K562 (cell line): ENCODE results near the gene FCHO2. TPM values are rescaled to one million over a fixed set of nuclear protein-coding genes. Genes with fewer than 3 reads are reported as not detected.

ENCODE experiments used
- ATAC-seq: fragments of 200-7000 bp; cut with Tn5 transposase; 3 replicates; pipeline ENCODE4 v1.9.1; 2020; ENCODE audit warnings: moderate library complexity
- BruUV-seq: library from RNA; stranded (reverse); fragments of 400-500 nt; replicated peaks from 2 replicates; lab custom pipeline; 2021; lab: Mats Ljungman, UMichigan
- CTCF ChIA-PET: fragments of 300-600 bp; formaldehyde crosslinking; extraction: SDS; loops from one replicate; lab custom pipeline; 2021; ENCODE audit warnings: low intra/inter-chr PET ratio; lab: Yijun Ruan, JAX
- POLR2A ChIA-PET: fragments of 300-600, 350-650 bp; sonication (Branson Sonifier 250); formaldehyde crosslinking; extraction: SDS; loops from one replicate; lab custom pipeline; 2021; ENCODE audit warnings: antibody characterized with exemption, inconsistent platforms; lab: Yijun Ruan, JAX
- DNase-seq, 4 experiments: peaks; one replicate each; pipeline versions ENCODE4 v3.0.0 to v3.0.0-alpha.2; 2011 to 2018; ENCODE audit warnings: low spot score in 3 of 4, mixed read lengths in 3 of 4; ENCODE audit errors: extremely low read depth in 1 of 4
- FAIRE-seq: peaks from 2 replicates; lab custom pipeline; 2011; peaks lifted over from hg19 to GRCh38; lab: Jason Lieb, UNC
- H2AFZ ChIP-seq: 2 replicates; pipeline ENCODE4 v1.6.0; 2011; ENCODE audit warnings: low read depth, low read length, control low read depth, inconsistent platforms
- H3K27ac ChIP-seq: fragments of 200-600 bp; 3 replicates; pipeline ENCODE4 v1.8.0; 2011; ENCODE audit warnings: low read depth, mild to moderate bottlenecking, control low read depth, inconsistent platforms, low read length, moderate library complexity, mixed read lengths; ENCODE audit errors: extremely low read depth
- H3K27me3 ChIP-seq, 2 experiments: fragments of 300-600 bp in 1 of 2; 2 replicates in 1 of 2; 3 replicates in 1 of 2; pipeline versions ENCODE4 v1.6.0 to v1.8.0; 2011; ENCODE audit warnings: inconsistent platforms in 2 of 2, low read length in 2 of 2, mild to moderate bottlenecking in 1 of 2, mixed read lengths in 1 of 2, moderate library complexity in 1 of 2; ENCODE audit not compliant: control insufficient read depth in 2 of 2, insufficient read depth in 2 of 2
- H3K36me3 ChIP-seq: fragments of 300-600 bp; 3 replicates; pipeline ENCODE4 v1.8.0; 2011; ENCODE audit warnings: mild to moderate bottlenecking, low read length, inconsistent platforms; ENCODE audit not compliant: control insufficient read depth, insufficient read depth
- H3K4me1 ChIP-seq, 2 experiments: fragments of 200-600 bp in 1 of 2; replicated peaks in 1 of 2; 2 replicates in 1 of 2; 3 replicates in 1 of 2; pipeline versions ENCODE4 v1.5.1 to v1.8.0; 2011; ENCODE audit warnings: inconsistent platforms in 2 of 2, low read length in 2 of 2, mild to moderate bottlenecking in 1 of 2, mixed read lengths in 1 of 2, moderate library complexity in 1 of 2; ENCODE audit not compliant: control insufficient read depth in 2 of 2, insufficient read depth in 2 of 2
- H3K4me2 ChIP-seq: 2 replicates; pipeline ENCODE4 v1.6.1; 2011; ENCODE audit warnings: low read length, control low read depth, inconsistent platforms, mixed read lengths; ENCODE audit not compliant: insufficient read depth
- H3K4me3 ChIP-seq: fragments of 200-600 bp; sonication (generic), shearing (Covaris generic); 2 replicates; pipeline ENCODE4 v1.5.1; 2016; ENCODE audit warnings: control low read depth, inconsistent platforms
- H3K79me2 ChIP-seq: fragments of 200-600 bp; 3 replicates; pipeline ENCODE4 v1.8.0; 2011; ENCODE audit warnings: low read length, inconsistent platforms; ENCODE audit not compliant: control insufficient read depth, insufficient read depth
- H3K9ac ChIP-seq, 2 experiments: 2 replicates each; pipeline versions ENCODE4 v1.6.0 to v1.6.1; 2011; ENCODE audit warnings: low read depth in 2 of 2, low read length in 2 of 2, control low read depth in 1 of 2, inconsistent platforms in 1 of 2, mild to moderate bottlenecking in 1 of 2, mixed read lengths in 1 of 2; ENCODE audit not compliant: insufficient read depth in 1 of 2
- H3K9me1 ChIP-seq: one replicate; pipeline ENCODE4 v1.6.0; 2011; ENCODE audit warnings: inconsistent platforms, mild to moderate bottlenecking, low read length, moderate library complexity; ENCODE audit not compliant: control insufficient read depth, insufficient read depth
- H3K9me3 ChIP-seq: replicated peaks from 2 replicates; pipeline ENCODE4 v1.5.1; 2011; ENCODE audit warnings: low read depth, low read length, inconsistent platforms; ENCODE audit not compliant: control insufficient read depth, insufficient read depth
- H4K20me1 ChIP-seq: replicated peaks from 2 replicates; pipeline ENCODE4 v1.6.1; 2011; ENCODE audit warnings: low read length, inconsistent platforms, mixed read lengths; ENCODE audit not compliant: control insufficient read depth, insufficient read depth
- CBFA2T3 ChIP-seq: fragments of 450-650 bp; IDR thresholded peaks from 2 replicates; pipeline ENCODE4 v1.6.1; 2017
- HNRNPK ChIP-seq: fragments of 200-400 bp; formaldehyde crosslinking; IDR thresholded peaks from one replicate; pipeline ENCODE4 v1.6.1; 2018; ENCODE audit warnings: mild to moderate bottlenecking, low read depth, low read length; ENCODE audit not compliant: poor library complexity, severe bottlenecking
- JUN ChIP-seq, 2 experiments: sonication (generic) in 1 of 2; formaldehyde crosslinking in 1 of 2; IDR thresholded peaks; 2 replicates each; pipeline versions ENCODE4 v1.6.1 to v1.8.0; 2012 to 2022; ENCODE audit warnings: borderline replicate concordance in 2 of 2, mild to moderate bottlenecking in 2 of 2, improper control_type of control experiment in 1 of 2, low read depth in 1 of 2, low read length in 1 of 2, missing genetic modification reagents in 1 of 2
- MAFK ChIP-seq: IDR thresholded peaks from 2 replicates; pipeline ENCODE4 v1.6.1; 2011; ENCODE audit warnings: low read length, improper control_type of control experiment
- RCOR1 ChIP-seq, 2 experiments: IDR thresholded peaks; 2 replicates each; pipeline ENCODE4 v1.6.1; 2012; ENCODE audit warnings: low read depth in 2 of 2, low read length in 2 of 2, borderline replicate concordance in 1 of 2, improper control_type of control experiment in 1 of 2
- SMAD4 ChIP-seq: fragments of 250-450 bp; sonication (Bioruptor Pico); conservative IDR thresholded peaks from 2 replicates; pipeline ENCODE4 v1.8.0; 2021; ENCODE audit warnings: inconsistent platforms, mild to moderate bottlenecking, moderate library complexity
- SMARCE1 ChIP-seq: fragments of 450-650 bp; IDR thresholded peaks from 2 replicates; pipeline ENCODE4 v1.7.1; 2016; ENCODE audit warnings: mild to moderate bottlenecking
- U2AF2 ChIP-seq: fragments of 200-400 bp; formaldehyde crosslinking; optimal IDR thresholded peaks from 2 replicates; pipeline ENCODE3; 2017; ENCODE audit warnings: low read depth, mild to moderate bottlenecking, low read length
- ZBTB5 ChIP-seq: fragments of 450-650 bp; IDR thresholded peaks from 2 replicates; pipeline ENCODE4 v1.6.1; 2017; ENCODE audit warnings: antibody characterized with exemption
- ZNF695 ChIP-seq: fragments of 450-650 bp; formaldehyde crosslinking; IDR thresholded peaks from 2 replicates; pipeline ENCODE4 v1.4.0; 2020; ENCODE audit warnings: mild to moderate bottlenecking, moderate library complexity
- WGBS: fragments of 100-300 bp; shearing (Covaris generic); methylation state at CpG from one replicate; pipeline ENCODE4 v1.1.6; 2016; ENCODE audit warnings: low coverage, mixed read lengths; ENCODE audit not compliant: insufficient coverage; ENCODE audit errors: missing lambda C conversion rate; 5-methylcytosine and 5-hydroxymethylcytosine counted together
- in situ Hi-C: fragments of 300-500 bp; cut with MboI; formaldehyde crosslinking; loops from 4 replicates; pipeline ENCODE4 v1.15.0; 2018; ENCODE audit warnings: inconsistent platforms, mixed read lengths
- intact Hi-C: fragments of 100-400 bp; cut with micrococcal nuclease; formaldehyde crosslinking; loops from 2 replicates; pipeline ENCODE4 v1.14.2; 2022
- polyA plus RNA-seq, 8 experiments: library from polyadenylated mRNA; depleted of rRNA in 4 of 8; stranded (reverse) in 5 of 8; unstranded in 3 of 8; fragments of >200 nt; fragmentation: Nextera tagmentation in 2 of 8; fragmentation: Illumina TruSeq in 1 of 8; extraction: Ambion mirVana in 2 of 8; extraction: Trizol in 1 of 8; gene quantifications; 2 replicates each; pipeline versions ENCODE4 v1.2.1 to v1.2.3, GENCODE V29; 2011 to 2014; ENCODE audit warnings: inconsistent platforms in 1 of 8, missing spikeins in 1 of 8
- total RNA-seq, 7 experiments: library from RNA; depleted of rRNA in 6 of 7; stranded (reverse); fragments of >200 nt in 6 of 7; fragmentation: Illumina TruSeq in 2 of 7; extraction: Trizol in 2 of 7; gene quantifications; 2 replicates each; pipeline versions ENCODE4 v1.2.1 to v1.2.3, GENCODE V29; 2011 to 2021; ENCODE audit warnings: low replicate concordance in 1 of 7
- TF ChIP-seq, protein P1 (sequence below): fragments of 450-650 bp; conservative IDR thresholded peaks from 2 replicates; pipeline ENCODE4 v1.6.1; 2016; ENCODE audit warnings: missing genetic modification characterization, low read depth, mild to moderate bottlenecking, control low read depth, missing compliant biosample characterization
- TF ChIP-seq, protein P2 (sequence below): fragments of 150-350 bp; conservative IDR thresholded peaks from 2 replicates; pipeline ENCODE4 v1.6.1; 2014; ENCODE audit warnings: low read length
- TF ChIP-seq, protein P3 (sequence below): fragments of 250-450 bp; sonication (Bioruptor Pico); IDR thresholded peaks from 2 replicates; pipeline ENCODE4 v1.8.0; 2021; ENCODE audit warnings: moderate library complexity, mild to moderate bottlenecking, inconsistent platforms

The FCHO2 gene
- total and polyA plus RNA-seq, 9 of the 15 experiments (the other 6 are each of a cell fraction or from before 2014, with no cell fraction given): 4.4 to 13.4 (median 8.3) TPM

- Histone ChIP-seq H2AFZ (no peak overlapping the region), H3K9ac (no peak overlapping the region), H3K27me3 (no peaks in the 10 kb centered on the region), H3K36me3 (peaks cover 11% of the 10 kb centered on the region; the same call in 2 of the 3 replicates), H3K4me2 (no peak overlapping the region), H3K4me3 (no peak overlapping the region), H3K79me2 (no peaks in the 10 kb centered on the region), H4K20me1 (no peaks in the 10 kb centered on the region), H3K9me1 (no peaks in the 10 kb centered on the region), H3K9me3 (no peaks in the 10 kb centered on the region), H3K4me1 (no peaks in the 10 kb centered on the region), H3K27ac (no peak overlapping the region)
- intact Hi-C loops (no loop called here), in situ Hi-C loops (no loop called here)
- POLR2A ChIA-PET: no interaction called here
- BruUV-seq: no TSS peak
- CTCF ChIA-PET: no interaction called here
- no peak for ATAC-seq
- no peak for DNase-seq
- FAIRE-seq: peak; percentile 44
- 94% methylated on average over 4 of the region's 4 CpGs for WGBS
- TF ChIP-seq HNRNPK (no peak), U2AF2 (no peak), SMARCE1 (no peak), CBFA2T3 (no peak), ZBTB5 (no peak), SMAD4 (CRISPR knock-in tag) (no peak), ZNF695 (CRISPR knock-in tag) (no peak), RCOR1 (IDR thresholded peaks at IDR 0.05; ENCODE audit: borderline replicate concordance in 1 of 2, low read depth in 2 of 2, low read length in 2 of 2) (no peak), JUN (IDR thresholded peaks at IDR 0.05; ENCODE audit: borderline replicate concordance, low read depth, low read length) (no peak), JUN (CRISPR knock-in tag; IDR thresholded peaks at IDR 0.05; ENCODE audit: borderline replicate concordance) (no peak), MAFK (peak; percentile 96)
- TF ChIP-seq, protein P1, sequence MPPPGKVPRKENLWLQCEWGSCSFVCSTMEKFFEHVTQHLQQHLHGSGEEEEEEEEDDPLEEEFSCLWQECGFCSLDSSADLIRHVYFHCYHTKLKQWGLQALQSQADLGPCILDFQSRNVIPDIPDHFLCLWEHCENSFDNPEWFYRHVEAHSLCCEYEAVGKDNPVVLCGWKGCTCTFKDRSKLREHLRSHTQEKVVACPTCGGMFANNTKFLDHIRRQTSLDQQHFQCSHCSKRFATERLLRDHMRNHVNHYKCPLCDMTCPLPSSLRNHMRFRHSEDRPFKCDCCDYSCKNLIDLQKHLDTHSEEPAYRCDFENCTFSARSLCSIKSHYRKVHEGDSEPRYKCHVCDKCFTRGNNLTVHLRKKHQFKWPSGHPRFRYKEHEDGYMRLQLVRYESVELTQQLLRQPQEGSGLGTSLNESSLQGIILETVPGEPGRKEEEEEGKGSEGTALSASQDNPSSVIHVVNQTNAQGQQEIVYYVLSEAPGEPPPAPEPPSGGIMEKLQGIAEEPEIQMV (tag): no peak
- TF ChIP-seq, protein P2, sequence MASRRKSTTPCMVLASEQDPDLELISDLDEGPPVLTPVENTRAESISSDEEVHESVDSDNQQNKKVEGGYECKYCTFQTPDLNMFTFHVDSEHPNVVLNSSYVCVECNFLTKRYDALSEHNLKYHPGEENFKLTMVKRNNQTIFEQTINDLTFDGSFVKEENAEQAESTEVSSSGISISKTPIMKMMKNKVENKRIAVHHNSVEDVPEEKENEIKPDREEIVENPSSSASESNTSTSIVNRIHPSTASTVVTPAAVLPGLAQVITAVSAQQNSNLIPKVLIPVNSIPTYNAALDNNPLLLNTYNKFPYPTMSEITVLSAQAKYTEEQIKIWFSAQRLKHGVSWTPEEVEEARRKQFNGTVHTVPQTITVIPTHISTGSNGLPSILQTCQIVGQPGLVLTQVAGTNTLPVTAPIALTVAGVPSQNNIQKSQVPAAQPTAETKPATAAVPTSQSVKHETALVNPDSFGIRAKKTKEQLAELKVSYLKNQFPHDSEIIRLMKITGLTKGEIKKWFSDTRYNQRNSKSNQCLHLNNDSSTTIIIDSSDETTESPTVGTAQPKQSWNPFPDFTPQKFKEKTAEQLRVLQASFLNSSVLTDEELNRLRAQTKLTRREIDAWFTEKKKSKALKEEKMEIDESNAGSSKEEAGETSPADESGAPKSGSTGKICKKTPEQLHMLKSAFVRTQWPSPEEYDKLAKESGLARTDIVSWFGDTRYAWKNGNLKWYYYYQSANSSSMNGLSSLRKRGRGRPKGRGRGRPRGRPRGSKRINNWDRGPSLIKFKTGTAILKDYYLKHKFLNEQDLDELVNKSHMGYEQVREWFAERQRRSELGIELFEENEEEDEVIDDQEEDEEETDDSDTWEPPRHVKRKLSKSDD: no peak
- TF ChIP-seq, protein P3, sequence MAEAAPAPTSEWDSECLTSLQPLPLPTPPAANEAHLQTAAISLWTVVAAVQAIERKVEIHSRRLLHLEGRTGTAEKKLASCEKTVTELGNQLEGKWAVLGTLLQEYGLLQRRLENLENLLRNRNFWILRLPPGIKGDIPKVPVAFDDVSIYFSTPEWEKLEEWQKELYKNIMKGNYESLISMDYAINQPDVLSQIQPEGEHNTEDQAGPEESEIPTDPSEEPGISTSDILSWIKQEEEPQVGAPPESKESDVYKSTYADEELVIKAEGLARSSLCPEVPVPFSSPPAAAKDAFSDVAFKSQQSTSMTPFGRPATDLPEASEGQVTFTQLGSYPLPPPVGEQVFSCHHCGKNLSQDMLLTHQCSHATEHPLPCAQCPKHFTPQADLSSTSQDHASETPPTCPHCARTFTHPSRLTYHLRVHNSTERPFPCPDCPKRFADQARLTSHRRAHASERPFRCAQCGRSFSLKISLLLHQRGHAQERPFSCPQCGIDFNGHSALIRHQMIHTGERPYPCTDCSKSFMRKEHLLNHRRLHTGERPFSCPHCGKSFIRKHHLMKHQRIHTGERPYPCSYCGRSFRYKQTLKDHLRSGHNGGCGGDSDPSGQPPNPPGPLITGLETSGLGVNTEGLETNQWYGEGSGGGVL (CRISPR knock-in tag): no peak
Observed at GRCh38 chr5:73022471-73023169, 66.8 kb downstream of the FCHO2 start.
